ENCODE data around the gene PPP2R5B. TPM values are rescaled to one million over a fixed set of nuclear protein-coding genes. Genes with fewer than 3 reads are reported as not detected.
"Not testable (repeated sequence)": the region's sequence is repeated elsewhere in the genome, so short reads cannot be mapped to it uniquely, and the experiment has no call there.

The PPP2R5B gene
- total RNA-seq, 2 experiments from 2014 or later, result 18.6 to 22.3 TPM

DNA sequence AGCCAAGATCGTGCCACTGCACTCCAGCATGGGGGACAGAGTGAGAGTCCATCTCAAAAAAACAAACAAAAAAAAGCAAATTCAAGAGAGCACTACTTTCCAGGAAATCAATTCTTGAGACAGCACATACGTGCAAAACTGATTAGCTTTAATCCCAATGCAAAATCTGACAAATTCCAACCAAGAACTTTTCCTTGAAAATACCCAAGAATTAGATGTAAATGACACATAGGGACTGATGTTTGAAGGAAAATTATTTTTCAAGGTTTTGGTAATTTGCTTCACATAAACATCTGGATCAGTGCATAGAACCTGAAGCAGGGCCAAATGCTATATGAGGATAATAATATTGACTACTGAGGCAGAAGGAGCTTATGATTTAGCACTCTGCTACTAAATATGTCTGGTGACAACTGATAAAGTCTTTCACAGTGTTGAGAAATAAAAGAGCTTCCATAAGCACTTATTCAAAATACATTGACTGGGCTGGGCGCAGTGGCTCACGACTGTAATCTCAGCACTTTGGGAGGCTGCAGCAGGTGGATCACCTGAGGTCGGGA, 38.7 kb downstream of the PPP2R5B start:
- no peak for ATAC-seq (ENCODE audit: low read depth)
- H3K36me3 Mint-ChIP-seq, result no peaks in the 10 kb centered on the region
- POLR2A ChIA-PET, result no interaction called here
- peaks cover 11% of the 10 kb centered on the region for H3K4me1 Mint-ChIP-seq
- H3K9me3 Mint-ChIP-seq, result no peaks in the 10 kb centered on the region
- H3K4me3 Mint-ChIP-seq, result no peak overlapping the region
- H3K27me3 Mint-ChIP-seq, result peaks cover 17% of the 10 kb centered on the region
- DNase-seq, result no peak
- no peak overlapping the region for H3K27ac Mint-ChIP-seq

- H3K36me3 Mint-ChIP-seq, result no peaks in the 10 kb centered on the region
- H3K9me3 Mint-ChIP-seq, result no peaks in the 10 kb centered on the region
- no peak for DNase-seq
- H3K27me3 Mint-ChIP-seq, result peaks cover 10% of the 10 kb centered on the region
- peaks cover 17% of the 10 kb centered on the region for H3K4me1 Mint-ChIP-seq
- no peak for ATAC-seq (ENCODE audit: low read depth)
- no peak overlapping the region for H3K4me3 Mint-ChIP-seq
- H3K27ac Mint-ChIP-seq, result no peak overlapping the region
- POLR2A ChIA-PET, result no interaction called here
These were observed 42.9 kb downstream of the PPP2R5B start for GRCh38 chr11:64967375-64967774.

GRCh38 chr11:64969209-64969608, 44.7 kb downstream of the PPP2R5B start:
- Mint-ChIP-seq H3K9me3 (no peaks in the 10 kb centered on the region), H3K4me1 (peaks cover 17% of the 10 kb centered on the region), H3K27me3 (peaks cover 5% of the 10 kb centered on the region), H3K27ac (no peak overlapping the region), H3K4me3 (no peak overlapping the region), H3K36me3 (no peaks in the 10 kb centered on the region)
- no peak for DNase-seq
- ATAC-seq (ENCODE audit: low read depth), result no peak
- POLR2A ChIA-PET, result interaction anchor here (0.6 kb wide), 1 partner anchor 45 kb away, joined by 3 read pairs; the partner anchor contains the start of gene PPP2R5B

DNA sequence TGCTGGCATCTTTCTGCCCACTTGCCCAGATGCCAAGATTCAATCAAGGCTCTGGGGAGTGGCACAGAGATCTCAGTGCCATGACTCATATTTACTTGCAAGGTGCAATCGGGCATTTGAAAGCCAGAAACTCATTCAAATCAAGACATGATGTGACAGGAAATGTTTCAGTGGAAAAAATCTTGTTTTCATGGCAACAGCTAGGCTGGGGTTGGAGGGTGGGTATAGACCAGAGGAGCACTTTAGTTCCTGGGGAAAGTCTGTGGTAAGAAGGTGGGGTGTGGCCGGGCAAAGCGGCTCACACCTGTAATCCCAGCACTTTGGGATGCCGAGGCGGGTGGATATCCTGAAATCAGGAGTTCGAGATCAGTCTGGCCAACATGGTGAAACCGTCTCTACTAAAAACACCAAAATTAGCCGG, 46.3 kb downstream of the PPP2R5B start:
- Mint-ChIP-seq H3K27me3 (peaks cover 5% of the 10 kb centered on the region), H3K36me3 (no peaks in the 10 kb centered on the region), H3K4me1 (peaks cover 14% of the 10 kb centered on the region), H3K27ac (no peak overlapping the region), H3K4me3 (peak overlapping the region; percentile 35), H3K9me3 (no peaks in the 10 kb centered on the region)
- DNase-seq (no peak), ATAC-seq (ENCODE audit: low read depth) (no peak)
- POLR2A ChIA-PET, result interaction anchor here (0.7 kb wide), 1 partner anchor 576 kb away, joined by 3 read pairs; no protein-coding TSS in a partner anchor

- POLR2A ChIA-PET, result interaction anchor here (0.7 to 1.3 kb wide), 3 partner anchors 43 to 575 kb away, joined by 3 read pairs; partner anchors contain the start of genes ARL2 and PPP2R5B
- ATAC-seq (ENCODE audit: low read depth) (peak; percentile 90), DNase-seq (peak; percentile 90)
- Mint-ChIP-seq H3K27me3 (peaks cover 5% of the 10 kb centered on the region), H3K27ac (peak within 1 kb of the TSS; percentile 58), H3K4me1 (peaks cover 14% of the 10 kb centered on the region), H3K4me3 (peak within 1 kb of the TSS; percentile 66), H3K36me3 (no peaks in the 10 kb centered on the region), H3K9me3 (no peaks in the 10 kb centered on the region)
These were observed 47.1 kb downstream of the PPP2R5B start, which contains the start of gene MAJIN for GRCh38 chr11:64971421-64972233. MAJIN (minus strand) TSS chr11:64972108; CDS start chr11:64959405, 12,703 bp downstream.

DNA sequence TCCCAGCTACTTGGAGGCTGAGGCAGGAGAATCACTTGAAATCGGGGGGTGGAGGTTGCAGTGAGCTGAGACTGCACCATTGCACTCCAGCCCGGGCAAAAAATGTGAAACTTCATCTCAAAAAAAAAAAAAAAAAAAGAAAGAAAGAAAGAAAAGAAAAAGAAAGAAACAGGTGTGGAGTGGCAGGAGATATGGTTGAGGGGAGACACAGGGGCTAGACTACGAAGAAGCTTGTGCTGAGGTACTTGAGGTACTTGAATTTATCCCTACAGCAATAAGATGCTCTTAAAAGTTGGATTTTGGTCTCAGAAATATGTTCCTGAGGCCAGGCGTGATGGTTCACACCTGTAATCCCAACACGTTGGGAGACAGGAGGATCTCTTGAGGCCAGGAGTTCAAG, 49.6 kb downstream of the PPP2R5B start:
- DNase-seq (no peak), ATAC-seq (ENCODE audit: low read depth) (no peak)
- Mint-ChIP-seq H3K9me3 (no peaks in the 10 kb centered on the region), H3K4me1 (peaks cover 12% of the 10 kb centered on the region), H3K27me3 (peaks cover 7% of the 10 kb centered on the region), H3K4me3 (no peak overlapping the region), H3K36me3 (no peaks in the 10 kb centered on the region), H3K27ac (no peak overlapping the region)
- POLR2A ChIA-PET, result no interaction called here

- Mint-ChIP-seq H3K27ac (no peak overlapping the region), H3K4me3 (no peak overlapping the region), H3K27me3 (peaks cover 2% of the 10 kb centered on the region), H3K9me3 (no peaks in the 10 kb centered on the region), H3K4me1 (peaks cover 7% of the 10 kb centered on the region), H3K36me3 (no peaks in the 10 kb centered on the region)
- DNase-seq (peak; percentile 17), ATAC-seq (ENCODE audit: low read depth) (no peak)
- POLR2A ChIA-PET, result no interaction called here
These were observed 52.2 kb downstream of the PPP2R5B start for GRCh38 chr11:64976651-64977050.

DNA sequence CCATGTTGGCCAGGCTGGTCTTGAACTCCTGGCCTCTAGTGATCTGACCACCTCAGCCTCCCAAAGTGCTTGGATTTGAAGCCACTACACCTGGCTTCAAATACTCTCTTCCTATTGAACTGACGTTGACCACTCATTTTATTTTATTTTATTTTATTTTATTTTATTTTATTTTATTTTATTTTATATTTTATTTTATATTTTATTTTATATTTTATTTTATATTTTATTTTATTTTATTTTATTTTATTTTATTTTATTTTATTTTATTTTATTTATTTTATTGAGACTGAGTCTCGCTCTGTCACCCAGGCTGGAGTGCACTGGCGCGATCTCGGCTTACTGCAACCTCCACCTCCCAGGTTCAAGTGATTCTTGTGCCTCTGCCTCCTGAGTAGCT, 58.9 kb downstream of the PPP2R5B start:
- ATAC-seq (ENCODE audit: low read depth); DNase-seq; H3K4me3 Mint-ChIP-seq; H3K27me3 Mint-ChIP-seq; H3K4me1 Mint-ChIP-seq; H3K27ac Mint-ChIP-seq; H3K36me3 Mint-ChIP-seq; POLR2A ChIA-PET; H3K9me3 Mint-ChIP-seq: not testable (repeated sequence)

Small RNA genes lying within 50 kb of the gene (microRNA-seq; reads per million reads assigned to microRNA genes)
- gene MIR6749 (not detected), gene MIR6750 (not detected)

Other genes with a start within 250 kb of the PPP2R5B start
- gene NRXN2, start 201.5 kb upstream of the PPP2R5B start, total RNA-seq, result under 1 TPM in 1 of 2 experiments, not detected in 1; 0.36 TPM
- gene RASGRP2, start 180.5 kb upstream of the PPP2R5B start, total RNA-seq, result 100 to 1,000 TPM; 159 to 162 TPM
- gene PYGM, start 164.7 kb upstream of the PPP2R5B start, total RNA-seq, result 1 to 10 TPM; 3.8 to 7.2 TPM
- gene SF1, start 146.1 kb upstream of the PPP2R5B start, total RNA-seq, result 100 to 1,000 TPM; 519 to 524 TPM
- gene MAP4K2, start 121.5 kb upstream of the PPP2R5B start, total RNA-seq, result 10 to 100 TPM; 92.0 to 96.2 TPM
- gene MEN1, start 114.1 kb upstream of the PPP2R5B start, total RNA-seq, result 10 to 100 TPM; 37.4 to 39.0 TPM
- gene CDC42BPG, start 80.0 kb upstream of the PPP2R5B start, total RNA-seq, result 1 to 10 TPM; 3.4 to 3.5 TPM
- gene EHD1, start 46.1 kb upstream of the PPP2R5B start, total RNA-seq, result 100 to 1,000 TPM; 187 to 195 TPM
- gene ATG2A, start 7.5 kb upstream of the PPP2R5B start, total RNA-seq, result 10 to 100 TPM; 34.5 to 39.7 TPM
- not detected for gene GPHA2, start 11.2 kb downstream of the PPP2R5B start, total RNA-seq
- gene MAJIN, start 47.4 kb downstream of the PPP2R5B start, total RNA-seq, result not detected
- 1 to 10 TPM; 1.2 TPM for gene BATF2, start 72.3 kb downstream of the PPP2R5B start, total RNA-seq
- 10 to 100 TPM; 69.5 to 70.2 TPM for gene ARL2, start 89.5 kb downstream of the PPP2R5B start, total RNA-seq
- 10 to 100 TPM; 22.4 to 28.3 TPM for gene SNX15, start 102.8 kb downstream of the PPP2R5B start, total RNA-seq
- gene SAC3D1, start 116.5 kb downstream of the PPP2R5B start, total RNA-seq, result 10 to 100 TPM; 24.2 to 25.8 TPM
- 10 to 100 TPM; 19.8 to 22.3 TPM for gene NAALADL1, start 133.9 kb downstream of the PPP2R5B start, total RNA-seq
- 10 to 100 TPM; 85.5 to 95.7 TPM for gene CDCA5, start 159.4 kb downstream of the PPP2R5B start, total RNA-seq
- 10 to 100 TPM; 37.3 to 41.2 TPM for gene ZFPL1, start 159.5 kb downstream of the PPP2R5B start, total RNA-seq
- 100 to 1,000 TPM; 130 to 138 TPM for gene VPS51, start 171.5 kb downstream of the PPP2R5B start, total RNA-seq
- 10 to 100 TPM; 26.1 to 26.2 TPM for gene TM7SF2, start 187.2 kb downstream of the PPP2R5B start, total RNA-seq
- gene ZNHIT2, start 193.0 kb downstream of the PPP2R5B start, total RNA-seq, result 10 to 100 TPM; 11.1 to 11.9 TPM
- gene FAU, start 197.4 kb downstream of the PPP2R5B start, total RNA-seq, result 1,000 to 10,000 TPM; 1,110 to 1,162 TPM
- gene MRPL49, start 197.6 kb downstream of the PPP2R5B start, total RNA-seq, result 10 to 100 TPM; 50.7 to 53.6 TPM
- 10 to 100 TPM; 43.4 to 45.1 TPM for gene SYVN1, start 209.8 kb downstream of the PPP2R5B start, total RNA-seq
- gene SPDYC, start 245.5 kb downstream of the PPP2R5B start, total RNA-seq, result not detected

All from activated naive CD8-positive, alpha-beta T cell treated with anti-CD3 and anti-CD28 coated beads, Interleukin-2, amount 10 ng/mL, durations not matched to agents 7 days and 5 days (primary cell).